Measurements from ENCODE around the gene RUNDC1.
A peak's percentile ranks its signal among the peaks of the same experiment; 100 is the strongest.

DNA sequence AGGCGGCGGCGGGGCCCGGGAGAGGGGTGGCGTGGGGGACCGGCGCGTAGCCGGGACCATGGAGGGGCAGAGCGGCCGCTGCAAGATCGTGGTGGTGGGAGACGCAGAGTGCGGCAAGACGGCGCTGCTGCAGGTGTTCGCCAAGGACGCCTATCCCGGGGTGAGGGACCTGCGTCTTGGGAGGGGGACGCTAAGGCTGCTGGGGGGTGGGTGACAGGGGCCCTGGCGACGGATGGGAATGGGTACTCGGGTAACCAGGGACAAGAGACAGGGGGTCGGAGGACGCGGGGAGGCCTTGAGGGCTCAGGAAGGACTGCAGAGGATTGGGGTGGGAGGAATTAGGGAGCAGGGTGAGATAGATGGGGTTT is 44.9 kb downstream of the RUNDC1 start:
- TF ChIP-seq ZNF560 (tag by site-specific recombination; IDR thresholded peaks at IDR 0.05; ENCODE audit: borderline replicate concordance) (no peak), KLF7 (tag by site-specific recombination; IDR thresholded peaks at IDR 0.05; ENCODE audit: borderline replicate concordance) (no peak), ZNF830 (tag by site-specific recombination; IDR thresholded peaks at IDR 0.05; ENCODE audit: low read depth) (no peak), ZBTB20 (tag by site-specific recombination; IDR thresholded peaks at IDR 0.05) (peak; percentile 75), ZBTB48 (tag by site-specific recombination; IDR thresholded peaks at IDR 0.05) (peak; percentile 79), ZFP69B (tag by site-specific recombination; IDR thresholded peaks at IDR 0.05) (no peak)
- TF ChIP-seq, protein P1, sequence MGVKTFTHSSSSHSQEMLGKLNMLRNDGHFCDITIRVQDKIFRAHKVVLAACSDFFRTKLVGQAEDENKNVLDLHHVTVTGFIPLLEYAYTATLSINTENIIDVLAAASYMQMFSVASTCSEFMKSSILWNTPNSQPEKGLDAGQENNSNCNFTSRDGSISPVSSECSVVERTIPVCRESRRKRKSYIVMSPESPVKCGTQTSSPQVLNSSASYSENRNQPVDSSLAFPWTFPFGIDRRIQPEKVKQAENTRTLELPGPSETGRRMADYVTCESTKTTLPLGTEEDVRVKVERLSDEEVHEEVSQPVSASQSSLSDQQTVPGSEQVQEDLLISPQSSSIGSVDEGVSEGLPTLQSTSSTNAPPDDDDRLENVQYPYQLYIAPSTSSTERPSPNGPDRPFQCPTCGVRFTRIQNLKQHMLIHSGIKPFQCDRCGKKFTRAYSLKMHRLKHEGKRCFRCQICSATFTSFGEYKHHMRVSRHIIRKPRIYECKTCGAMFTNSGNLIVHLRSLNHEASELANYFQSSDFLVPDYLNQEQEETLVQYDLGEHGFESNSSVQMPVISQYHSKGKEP (tag by site-specific recombination; IDR thresholded peaks at IDR 0.05): no peak
- TF ChIP-seq, protein P2, sequence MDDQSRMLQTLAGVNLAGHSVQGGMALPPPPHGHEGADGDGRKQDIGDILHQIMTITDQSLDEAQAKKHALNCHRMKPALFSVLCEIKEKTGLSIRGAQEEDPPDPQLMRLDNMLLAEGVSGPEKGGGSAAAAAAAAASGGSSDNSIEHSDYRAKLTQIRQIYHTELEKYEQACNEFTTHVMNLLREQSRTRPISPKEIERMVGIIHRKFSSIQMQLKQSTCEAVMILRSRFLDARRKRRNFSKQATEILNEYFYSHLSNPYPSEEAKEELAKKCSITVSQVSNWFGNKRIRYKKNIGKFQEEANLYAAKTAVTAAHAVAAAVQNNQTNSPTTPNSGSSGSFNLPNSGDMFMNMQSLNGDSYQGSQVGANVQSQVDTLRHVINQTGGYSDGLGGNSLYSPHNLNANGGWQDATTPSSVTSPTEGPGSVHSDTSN (CRISPR knock-in tag; IDR thresholded peaks at IDR 0.05): no peak
- TF ChIP-seq, protein P3, sequence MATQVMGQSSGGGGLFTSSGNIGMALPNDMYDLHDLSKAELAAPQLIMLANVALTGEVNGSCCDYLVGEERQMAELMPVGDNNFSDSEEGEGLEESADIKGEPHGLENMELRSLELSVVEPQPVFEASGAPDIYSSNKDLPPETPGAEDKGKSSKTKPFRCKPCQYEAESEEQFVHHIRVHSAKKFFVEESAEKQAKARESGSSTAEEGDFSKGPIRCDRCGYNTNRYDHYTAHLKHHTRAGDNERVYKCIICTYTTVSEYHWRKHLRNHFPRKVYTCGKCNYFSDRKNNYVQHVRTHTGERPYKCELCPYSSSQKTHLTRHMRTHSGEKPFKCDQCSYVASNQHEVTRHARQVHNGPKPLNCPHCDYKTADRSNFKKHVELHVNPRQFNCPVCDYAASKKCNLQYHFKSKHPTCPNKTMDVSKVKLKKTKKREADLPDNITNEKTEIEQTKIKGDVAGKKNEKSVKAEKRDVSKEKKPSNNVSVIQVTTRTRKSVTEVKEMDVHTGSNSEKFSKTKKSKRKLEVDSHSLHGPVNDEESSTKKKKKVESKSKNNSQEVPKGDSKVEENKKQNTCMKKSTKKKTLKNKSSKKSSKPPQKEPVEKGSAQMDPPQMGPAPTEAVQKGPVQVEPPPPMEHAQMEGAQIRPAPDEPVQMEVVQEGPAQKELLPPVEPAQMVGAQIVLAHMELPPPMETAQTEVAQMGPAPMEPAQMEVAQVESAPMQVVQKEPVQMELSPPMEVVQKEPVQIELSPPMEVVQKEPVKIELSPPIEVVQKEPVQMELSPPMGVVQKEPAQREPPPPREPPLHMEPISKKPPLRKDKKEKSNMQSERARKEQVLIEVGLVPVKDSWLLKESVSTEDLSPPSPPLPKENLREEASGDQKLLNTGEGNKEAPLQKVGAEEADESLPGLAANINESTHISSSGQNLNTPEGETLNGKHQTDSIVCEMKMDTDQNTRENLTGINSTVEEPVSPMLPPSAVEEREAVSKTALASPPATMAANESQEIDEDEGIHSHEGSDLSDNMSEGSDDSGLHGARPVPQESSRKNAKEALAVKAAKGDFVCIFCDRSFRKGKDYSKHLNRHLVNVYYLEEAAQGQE (tag by site-specific recombination; IDR thresholded peaks at IDR 0.05): no peak
- TF ChIP-seq, protein P4, sequence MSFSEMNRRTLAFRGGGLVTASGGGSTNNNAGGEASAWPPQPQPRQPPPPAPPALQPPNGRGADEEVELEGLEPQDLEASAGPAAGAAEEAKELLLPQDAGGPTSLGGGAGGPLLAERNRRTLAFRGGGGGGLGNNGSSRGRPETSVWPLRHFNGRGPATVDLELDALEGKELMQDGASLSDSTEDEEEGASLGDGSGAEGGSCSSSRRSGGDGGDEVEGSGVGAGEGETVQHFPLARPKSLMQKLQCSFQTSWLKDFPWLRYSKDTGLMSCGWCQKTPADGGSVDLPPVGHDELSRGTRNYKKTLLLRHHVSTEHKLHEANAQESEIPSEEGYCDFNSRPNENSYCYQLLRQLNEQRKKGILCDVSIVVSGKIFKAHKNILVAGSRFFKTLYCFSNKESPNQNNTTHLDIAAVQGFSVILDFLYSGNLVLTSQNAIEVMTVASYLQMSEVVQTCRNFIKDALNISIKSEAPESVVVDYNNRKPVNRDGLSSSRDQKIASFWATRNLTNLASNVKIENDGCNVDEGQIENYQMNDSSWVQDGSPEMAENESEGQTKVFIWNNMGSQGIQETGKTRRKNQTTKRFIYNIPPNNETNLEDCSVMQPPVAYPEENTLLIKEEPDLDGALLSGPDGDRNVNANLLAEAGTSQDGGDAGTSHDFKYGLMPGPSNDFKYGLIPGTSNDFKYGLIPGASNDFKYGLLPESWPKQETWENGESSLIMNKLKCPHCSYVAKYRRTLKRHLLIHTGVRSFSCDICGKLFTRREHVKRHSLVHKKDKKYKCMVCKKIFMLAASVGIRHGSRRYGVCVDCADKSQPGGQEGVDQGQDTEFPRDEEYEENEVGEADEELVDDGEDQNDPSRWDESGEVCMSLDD (tag by site-specific recombination; IDR thresholded peaks at IDR 0.05): peak; percentile 59

All from HEK293 (cell line).